Measurements from ENCODE around the gene FAM167B.

FAM167B gene

DNA sequence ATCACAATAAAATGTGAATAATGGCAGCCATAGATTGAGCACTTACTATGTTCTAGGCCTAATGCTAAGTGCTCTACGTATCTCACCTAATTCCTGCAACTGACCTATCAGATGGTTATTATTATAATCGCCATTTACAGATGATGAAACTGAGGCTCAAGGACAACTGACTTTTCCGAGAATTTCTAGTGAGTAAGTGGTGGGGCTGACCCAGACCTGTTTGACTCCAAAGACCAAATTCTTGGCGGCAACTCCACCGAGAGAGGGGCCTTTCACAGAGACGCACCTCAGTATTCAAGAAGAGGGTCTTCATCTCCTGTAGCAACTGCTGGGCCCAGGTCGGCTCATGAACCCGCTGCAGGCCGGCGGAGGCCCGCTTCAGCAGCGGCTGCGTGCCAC lies 25.4 kb upstream of the FAM167B start:
- Histone ChIP-seq H3K4me2 (ENCODE audit: low read length) (peak overlapping the region; percentile 69), H3K4me3 (ENCODE audit: low read length) (peak overlapping the region; percentile 83), H4K5ac (ENCODE audit: low read length) (no peak overlapping the region), H3K56ac (ENCODE audit: low read length) (peak overlapping the region; percentile 94), H2BK15ac (replicated peaks; ENCODE audit: low read depth) (no peak overlapping the region), H2BK120ac (ENCODE audit: low read depth, low read length) (no peak overlapping the region), H2BK5ac (ENCODE audit: low read length) (no peak overlapping the region), H3K4me1 (ENCODE audit: control insufficient read depth, low read depth, low read length) (peaks cover 5% of the 10 kb centered on the region), H3K79me1 (ENCODE audit: low read length) (peaks cover 17% of the 10 kb centered on the region), H3K23ac (ENCODE audit: low read length) (no peak overlapping the region), H4K8ac (ENCODE audit: low read depth, low read length) (no peak overlapping the region), H3K27me3 (ENCODE audit: insufficient read depth, low read length, poor library complexity) (no peaks in the 10 kb centered on the region), H3K18ac (ENCODE audit: low read length) (peak overlapping the region; percentile 33), H3K4ac (ENCODE audit: low read depth, low read length) (no peak overlapping the region), H2AK5ac (ENCODE audit: low read length) (no peak overlapping the region), H3K9ac (ENCODE audit: low read length) (peak overlapping the region; percentile 85), H3K36me3 (ENCODE audit: control insufficient read depth, insufficient read depth, low read length) (peaks cover 9% of the 10 kb centered on the region), H3K27ac (ENCODE audit: low read depth, low read length) (peak overlapping the region; percentile 7), H3K79me2 (ENCODE audit: control insufficient read depth, insufficient read depth, low read length) (peaks cover 16% of the 10 kb centered on the region)
- DNase-seq, result no peak
- no CpG with 5 or more reads among the region's 13 CpGs for WGBS (ENCODE audit: extremely low coverage, insufficient coverage, low lambda C conversion rate)

DNA sequence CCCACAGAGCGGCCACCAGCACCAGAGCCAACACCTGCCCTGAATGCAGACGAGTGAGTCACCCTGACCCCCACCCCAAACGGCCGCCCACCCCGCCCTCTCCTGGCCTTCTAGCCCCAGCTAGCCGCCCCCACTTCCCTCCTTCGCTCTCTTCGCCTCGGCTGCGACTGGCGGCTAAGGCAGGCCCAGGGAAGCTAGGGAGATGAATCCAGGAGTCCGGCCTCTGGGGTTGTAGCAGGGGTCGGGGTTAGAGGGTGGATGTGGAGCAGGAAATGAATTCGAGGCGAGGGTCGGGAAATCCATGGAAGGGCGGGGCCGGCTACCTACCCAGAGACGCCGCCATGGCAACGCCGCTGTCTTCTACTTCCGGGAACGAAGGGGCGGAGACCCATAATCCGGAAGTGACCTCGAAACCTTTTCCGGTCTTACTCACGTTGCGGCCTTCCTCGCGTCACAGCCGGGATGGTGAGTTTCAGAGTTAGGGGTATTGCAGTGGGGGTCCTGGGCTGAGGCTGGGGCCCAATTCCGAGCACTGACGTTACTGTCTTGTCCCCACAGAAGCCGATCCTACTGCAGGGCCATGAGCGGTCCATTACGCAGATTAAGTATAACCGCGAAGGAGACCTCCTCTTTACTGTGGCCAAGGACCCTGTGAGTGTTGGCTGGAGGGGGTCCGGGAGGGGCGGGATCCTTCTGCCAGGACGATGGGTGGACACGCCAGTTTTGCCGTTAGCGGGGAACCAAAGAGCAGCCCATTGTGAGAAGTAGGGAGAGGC lies 24.9 kb upstream of the FAM167B start, which contains the start of the genes EIF3I and TMEM234:
TSS of gene EIF3I (plus strand) at position 428 of the 776 bp plus-strand sequence. CDS start at position 463, 35 bp downstream.
TSS of gene TMEM234 (minus strand) at position 374 of the 776 bp plus-strand sequence. CDS start at position 343, 31 bp downstream.
- WGBS (ENCODE audit: extremely low coverage, insufficient coverage, low lambda C conversion rate), result no CpG with 5 or more reads among the region's 46 CpGs
- Histone ChIP-seq H4K8ac (ENCODE audit: low read depth, low read length) (no peak within 1 kb of the TSS), H2AK5ac (ENCODE audit: low read length) (peak within 1 kb of the TSS; percentile 25), H3K4ac (ENCODE audit: low read depth, low read length) (peak within 1 kb of the TSS; percentile 49), H3K27ac (ENCODE audit: low read depth, low read length) (peak within 1 kb of the TSS; percentile 64), H3K36me3 (ENCODE audit: control insufficient read depth, insufficient read depth, low read length) (peaks cover 7% of the 10 kb centered on the region), H3K27me3 (ENCODE audit: insufficient read depth, low read length, poor library complexity) (no peaks in the 10 kb centered on the region), H3K23ac (ENCODE audit: low read length) (peak within 1 kb of the TSS; percentile 17), H2BK120ac (ENCODE audit: low read depth, low read length) (no peak within 1 kb of the TSS), H3K79me2 (ENCODE audit: control insufficient read depth, insufficient read depth, low read length) (peaks cover 16% of the 10 kb centered on the region), H3K4me1 (ENCODE audit: control insufficient read depth, low read depth, low read length) (peaks cover 5% of the 10 kb centered on the region), H3K79me1 (ENCODE audit: low read length) (peaks cover 17% of the 10 kb centered on the region), H2BK15ac (replicated peaks; ENCODE audit: low read depth) (no peak within 1 kb of the TSS), H3K18ac (ENCODE audit: low read length) (peak within 1 kb of the TSS; percentile 33), H3K4me3 (ENCODE audit: low read length) (peak within 1 kb of the TSS; percentile 93), H3K56ac (ENCODE audit: low read length) (peak within 1 kb of the TSS; percentile 94), H3K4me2 (ENCODE audit: low read length) (peak within 1 kb of the TSS; percentile 77), H4K5ac (ENCODE audit: low read length) (no peak within 1 kb of the TSS), H2BK5ac (ENCODE audit: low read length) (peak within 1 kb of the TSS; percentile 64), H3K9ac (ENCODE audit: low read length) (peak within 1 kb of the TSS; percentile 95)
- DNase-seq, result peak; percentile 98

DNA sequence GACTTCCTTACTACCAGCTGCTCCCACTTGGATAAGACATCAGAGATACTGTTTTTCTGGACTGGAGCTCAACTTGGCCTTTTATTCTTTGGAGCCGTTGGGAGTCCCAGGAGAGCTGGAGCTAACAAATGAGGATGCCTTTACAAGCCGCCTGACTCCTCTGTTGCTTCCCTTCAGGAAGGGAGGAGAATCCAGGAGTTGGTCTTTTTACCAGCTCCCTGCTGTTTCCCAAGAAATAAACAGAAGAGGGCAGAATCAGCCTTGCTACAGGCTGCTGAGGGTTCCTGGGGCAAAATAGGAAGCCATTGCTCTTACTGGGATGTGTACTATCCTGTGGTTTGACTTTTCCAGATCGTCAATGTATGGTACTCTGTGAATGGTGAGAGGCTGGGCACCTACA lies 23.3 kb upstream of the FAM167B start:
- Histone ChIP-seq H3K23ac (ENCODE audit: low read length) (no peak overlapping the region), H3K9ac (ENCODE audit: low read length) (no peak overlapping the region), H3K4me1 (ENCODE audit: control insufficient read depth, low read depth, low read length) (peaks cover 5% of the 10 kb centered on the region), H3K27ac (ENCODE audit: low read depth, low read length) (no peak overlapping the region), H2BK5ac (ENCODE audit: low read length) (no peak overlapping the region), H3K79me1 (ENCODE audit: low read length) (peaks cover 17% of the 10 kb centered on the region), H3K18ac (ENCODE audit: low read length) (no peak overlapping the region), H3K4ac (ENCODE audit: low read depth, low read length) (no peak overlapping the region), H3K79me2 (ENCODE audit: control insufficient read depth, insufficient read depth, low read length) (peaks cover 16% of the 10 kb centered on the region), H2BK15ac (replicated peaks; ENCODE audit: low read depth) (no peak overlapping the region), H3K4me2 (ENCODE audit: low read length) (no peak overlapping the region), H4K8ac (ENCODE audit: low read depth, low read length) (no peak overlapping the region), H2BK120ac (ENCODE audit: low read depth, low read length) (no peak overlapping the region), H3K27me3 (ENCODE audit: insufficient read depth, low read length, poor library complexity) (no peaks in the 10 kb centered on the region), H3K4me3 (ENCODE audit: low read length) (no peak overlapping the region), H3K56ac (ENCODE audit: low read length) (no peak overlapping the region), H3K36me3 (ENCODE audit: control insufficient read depth, insufficient read depth, low read length) (peaks cover 13% of the 10 kb centered on the region), H2AK5ac (ENCODE audit: low read length) (no peak overlapping the region), H4K5ac (ENCODE audit: low read length) (no peak overlapping the region)
- no CpG with 5 or more reads among the region's 3 CpGs for WGBS (ENCODE audit: extremely low coverage, insufficient coverage, low lambda C conversion rate)
- DNase-seq, result peak; percentile 27

DNA sequence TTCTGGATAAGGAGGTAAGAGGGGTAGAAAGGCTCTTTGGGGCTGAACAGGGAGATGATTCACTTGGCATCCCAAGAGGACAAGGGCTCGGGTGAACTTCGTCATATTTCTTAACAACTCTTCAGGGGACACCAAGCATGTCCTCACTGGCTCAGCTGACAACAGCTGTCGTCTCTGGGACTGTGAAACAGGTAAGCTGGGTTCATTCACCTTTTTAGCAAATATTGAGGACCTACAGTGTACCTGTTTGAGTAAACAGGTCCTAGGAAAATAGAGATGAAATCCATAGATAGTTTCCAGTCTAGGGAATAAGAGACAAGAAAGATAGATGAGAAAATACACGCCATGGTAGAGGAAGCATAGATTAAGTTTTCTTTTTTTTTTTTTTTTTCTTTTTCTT lies 22.7 kb upstream of the FAM167B start:
- H3K27ac ChIP-seq (ENCODE audit: low read depth, low read length), result no peak overlapping the region
- no peak overlapping the region for H3K4me2 ChIP-seq (ENCODE audit: low read length)
- no peak overlapping the region for H2BK5ac ChIP-seq (ENCODE audit: low read length)
- H3K4me1 ChIP-seq (ENCODE audit: control insufficient read depth, low read depth, low read length), result peaks cover 5% of the 10 kb centered on the region
- H3K4me3 ChIP-seq (ENCODE audit: low read length), result no peak overlapping the region
- no peaks in the 10 kb centered on the region for H3K27me3 ChIP-seq (ENCODE audit: insufficient read depth, low read length, poor library complexity)
- no peak for DNase-seq
- no peak overlapping the region for H2AK5ac ChIP-seq (ENCODE audit: low read length)
- no peak overlapping the region for H3K4ac ChIP-seq (ENCODE audit: low read depth, low read length)
- H3K9ac ChIP-seq (ENCODE audit: low read length), result no peak overlapping the region
- no peak overlapping the region for H4K5ac ChIP-seq (ENCODE audit: low read length)
- H3K18ac ChIP-seq (ENCODE audit: low read length), result no peak overlapping the region
- H2BK15ac ChIP-seq (replicated peaks; ENCODE audit: low read depth), result no peak overlapping the region
- H3K79me1 ChIP-seq (ENCODE audit: low read length), result peaks cover 17% of the 10 kb centered on the region
- no CpG with 5 or more reads among the region's 4 CpGs for WGBS (ENCODE audit: extremely low coverage, insufficient coverage, low lambda C conversion rate)
- no peak overlapping the region for H3K56ac ChIP-seq (ENCODE audit: low read length)
- H3K79me2 ChIP-seq (ENCODE audit: control insufficient read depth, insufficient read depth, low read length), result peaks cover 16% of the 10 kb centered on the region
- no peak overlapping the region for H2BK120ac ChIP-seq (ENCODE audit: low read depth, low read length)
- H4K8ac ChIP-seq (ENCODE audit: low read depth, low read length), result no peak overlapping the region
- peaks cover 15% of the 10 kb centered on the region for H3K36me3 ChIP-seq (ENCODE audit: control insufficient read depth, insufficient read depth, low read length)
- no peak overlapping the region for H3K23ac ChIP-seq (ENCODE audit: low read length)

DNA sequence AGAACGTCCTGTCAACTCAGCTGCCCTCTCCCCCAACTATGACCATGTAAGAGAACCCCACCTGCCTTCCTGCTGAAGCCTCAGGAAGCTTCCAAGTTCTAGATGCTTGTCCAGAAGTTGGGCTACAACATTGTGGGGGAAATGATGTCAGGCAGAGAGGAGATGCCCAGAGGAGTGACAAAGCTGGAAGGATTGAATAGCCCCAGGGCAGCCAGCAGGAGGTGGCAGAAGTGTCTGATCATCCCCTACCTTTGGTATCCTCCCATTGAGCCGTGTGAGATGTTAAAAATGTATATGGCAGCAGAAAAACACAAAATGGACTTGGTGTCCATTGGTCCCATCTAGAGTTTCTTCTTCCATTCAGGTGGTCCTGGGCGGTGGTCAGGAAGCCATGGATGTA lies 18.3 kb upstream of the FAM167B start:
- Histone ChIP-seq H3K36me3 (ENCODE audit: control insufficient read depth, insufficient read depth, low read length) (peaks cover 20% of the 10 kb centered on the region), H4K5ac (ENCODE audit: low read length) (no peak overlapping the region), H2BK5ac (ENCODE audit: low read length) (no peak overlapping the region), H3K23ac (ENCODE audit: low read length) (no peak overlapping the region), H3K27me3 (ENCODE audit: insufficient read depth, low read length, poor library complexity) (no peaks in the 10 kb centered on the region), H2BK120ac (ENCODE audit: low read depth, low read length) (no peak overlapping the region), H3K79me2 (ENCODE audit: control insufficient read depth, insufficient read depth, low read length) (peaks cover 4% of the 10 kb centered on the region), H3K4me1 (ENCODE audit: control insufficient read depth, low read depth, low read length) (no peaks in the 10 kb centered on the region), H3K9ac (ENCODE audit: low read length) (no peak overlapping the region), H3K56ac (ENCODE audit: low read length) (no peak overlapping the region), H4K8ac (ENCODE audit: low read depth, low read length) (no peak overlapping the region), H3K27ac (ENCODE audit: low read depth, low read length) (no peak overlapping the region), H3K4me2 (ENCODE audit: low read length) (no peak overlapping the region), H2AK5ac (ENCODE audit: low read length) (no peak overlapping the region), H3K4me3 (ENCODE audit: low read length) (no peak overlapping the region), H2BK15ac (replicated peaks; ENCODE audit: low read depth) (no peak overlapping the region), H3K18ac (ENCODE audit: low read length) (no peak overlapping the region), H3K4ac (ENCODE audit: low read depth, low read length) (no peak overlapping the region), H3K79me1 (ENCODE audit: low read length) (peaks cover 5% of the 10 kb centered on the region)
- no peak for DNase-seq
- no CpG with 5 or more reads among the region's 3 CpGs for WGBS (ENCODE audit: extremely low coverage, insufficient coverage, low lambda C conversion rate)

All from mesendoderm (in vitro differentiated cells).